Thoracic aorta (tissue), 2 donors: ENCODE measurements around the gene RPAP2. TPM values are rescaled to one million over a fixed set of nuclear protein-coding genes. Genes with fewer than 3 reads are reported as not detected.
"Not testable (repeated sequence)": the region's sequence is repeated elsewhere in the genome, so short reads cannot be mapped to it uniquely, and the experiment has no call there.

Source experiments
- ATAC-seq: fragments of 150-250 bp; one replicate; pipeline ENCODE4 v1.8.0; 2017; ENCODE audit warnings: low read depth; ENCODE audit not compliant: insufficient number of reproducible peaks, low FRiP score
- DNase-seq: peaks from one replicate; pipeline ENCODE4 v3.0.0-alpha.2; 2020; ENCODE audit warnings: low spot score
- H3K27ac ChIP-seq, 2 donors: fragments of 200-600 bp; sonication (generic); 1 replicate in 1 of 2; 2 replicates in 1 of 2; pipeline ENCODE4 v1.5.1; 2016; ENCODE audit warnings: mild to moderate bottlenecking in 2 of 2, moderate library complexity in 2 of 2
- H3K27me3 ChIP-seq: fragments of 200-600 bp; sonication (generic); replicated peaks from 2 replicates; pipeline ENCODE4 v1.6.0; 2016; ENCODE audit warnings: mild to moderate bottlenecking; ENCODE audit not compliant: insufficient read depth
- H3K36me3 ChIP-seq: fragments of 200-600 bp; sonication (generic); one replicate; pipeline ENCODE4 v1.5.1; 2016
- H3K4me1 ChIP-seq, 2 donors: fragments of 200-600 bp; sonication (generic); 1 replicate in 1 of 2; 2 replicates in 1 of 2; pipeline versions ENCODE4 v1.5.1 to v1.6.0; 2016; ENCODE audit warnings: low read depth in 2 of 2, mild to moderate bottlenecking in 1 of 2; ENCODE audit not compliant: control insufficient read depth in 1 of 2
- H3K4me3 ChIP-seq: fragments of 200-600 bp; sonication (generic); 2 replicates; pipeline ENCODE4 v1.5.1; 2016; ENCODE audit warnings: mild to moderate bottlenecking
- H3K9me3 ChIP-seq: fragments of 200-600 bp; sonication (generic); 2 replicates; pipeline ENCODE4 v1.5.1; 2016
- CTCF ChIP-seq: fragments of 200-600 bp; sonication (generic); IDR thresholded peaks from one replicate; pipeline ENCODE4 v1.5.1; 2019; ENCODE audit warnings: antibody characterized with exemption
- total RNA-seq, 2 donors: library from RNA; depleted of rRNA; stranded (reverse); fragments of >200 nt; gene quantifications; one replicate each; pipeline versions ENCODE4 v1.1.0 to v1.2.3, GENCODE V29; 2016

Gene RPAP2
- total RNA-seq, 2 donors from 2014 or later, result 7.0 to 11.2 TPM

GRCh38 chr1:92352856-92353255 is 54.0 kb downstream of the RPAP2 start:
- H3K9me3 ChIP-seq, result peaks cover 3% of the 10 kb centered on the region
- peaks cover 15% of the 10 kb centered on the region for H3K36me3 ChIP-seq
- DNase-seq, result no peak
- no peak overlapping the region for H3K4me3 ChIP-seq
- H3K4me1 ChIP-seq, result no peaks in the 10 kb centered on the region
- H3K27ac ChIP-seq, result no peak overlapping the region
- ATAC-seq, result no peak
- H3K27me3 ChIP-seq, result no peaks in the 10 kb centered on the region
- no peak for TF ChIP-seq CTCF

GRCh38 chr1:92354259-92354658 is 55.4 kb downstream of the RPAP2 start:
- Histone ChIP-seq H3K4me3 (no peak overlapping the region), H3K27me3 (no peaks in the 10 kb centered on the region), H3K27ac (no peak overlapping the region), H3K4me1 (no peaks in the 10 kb centered on the region), H3K36me3 (peaks cover 15% of the 10 kb centered on the region), H3K9me3 (peaks cover 3% of the 10 kb centered on the region)
- no peak for DNase-seq
- TF ChIP-seq CTCF, result no peak
- no peak for ATAC-seq

DNA sequence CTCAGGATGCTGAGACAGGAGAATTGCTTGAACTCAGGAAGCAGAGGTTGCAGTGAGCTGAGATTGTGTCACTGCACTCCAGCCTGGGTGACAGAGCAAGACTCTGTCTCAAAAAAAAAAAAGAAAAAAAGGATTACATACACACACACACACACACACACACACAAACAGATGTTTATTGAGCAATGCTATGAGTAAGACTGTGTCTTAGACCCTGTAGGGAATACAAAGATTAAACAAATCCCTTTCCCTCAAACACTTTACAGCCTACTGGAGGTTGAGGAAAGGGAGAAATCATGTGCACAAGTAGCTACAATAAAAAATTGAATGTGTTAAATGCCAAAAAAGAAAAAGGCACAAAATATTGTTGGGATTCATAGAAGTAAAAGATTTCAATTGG is 58.1 kb downstream of the RPAP2 start:
- peaks cover 3% of the 10 kb centered on the region for H3K9me3 ChIP-seq
- no peaks in the 10 kb centered on the region for H3K4me1 ChIP-seq
- no peaks in the 10 kb centered on the region for H3K27me3 ChIP-seq
- H3K36me3 ChIP-seq, result peaks cover 8% of the 10 kb centered on the region
- no peak for ATAC-seq
- H3K4me3 ChIP-seq, result no peak overlapping the region
- no peak overlapping the region for H3K27ac ChIP-seq
- no peak for DNase-seq
- no peak for TF ChIP-seq CTCF

GRCh38 chr1:92359382-92359781 is 60.5 kb downstream of the RPAP2 start:
- not testable (repeated sequence) for H3K27me3 ChIP-seq, H3K4me3 ChIP-seq, H3K4me1 ChIP-seq, H3K27ac ChIP-seq, DNase-seq, H3K9me3 ChIP-seq, H3K36me3 ChIP-seq, ATAC-seq

DNA sequence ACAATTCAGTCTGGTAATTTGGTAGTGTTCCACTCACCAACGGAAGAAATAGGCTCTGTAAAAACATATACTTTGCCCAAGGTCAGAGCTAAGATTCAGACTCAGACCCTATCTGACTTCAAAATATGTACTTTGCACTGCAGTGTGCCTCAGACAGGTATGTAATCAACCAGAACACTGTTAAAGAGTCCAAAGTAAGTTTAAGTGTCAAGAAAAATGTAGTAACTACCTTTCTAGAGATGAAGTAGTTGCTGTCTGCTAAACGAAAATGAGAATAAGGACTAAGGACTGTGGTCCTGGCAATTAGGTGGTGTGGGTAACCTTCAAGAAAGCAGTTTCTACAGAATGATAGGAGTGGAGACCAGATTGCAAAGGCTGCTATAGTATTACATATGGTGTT is 61.1 kb downstream of the RPAP2 start:
- H3K36me3 ChIP-seq, result no peaks in the 10 kb centered on the region
- ATAC-seq, result no peak

More for the DNA sequence above, 61.1 kb downstream of the RPAP2 start:
- no peak for DNase-seq
- Histone ChIP-seq H3K9me3 (no peaks in the 10 kb centered on the region), H3K27ac (no peak overlapping the region), H3K4me1 (no peaks in the 10 kb centered on the region), H3K4me3 (no peak overlapping the region), H3K27me3 (no peaks in the 10 kb centered on the region)
- no peak for TF ChIP-seq CTCF
